Measurements from ENCODE around the gene PTPRD. TPM values are rescaled to one million over a fixed set of nuclear protein-coding genes. Genes with fewer than 3 reads are reported as not detected.

PTPRD gene
- total RNA-seq, 1 donor from 2014 or later: 197 TPM

GRCh38 chr9:10548348-10548747, 64.5 kb downstream of the PTPRD start:
- Mint-ChIP-seq H3K27me3 (no peaks in the 10 kb centered on the region), H3K9me3 (no peaks in the 10 kb centered on the region), H3K4me3 (no peak overlapping the region), H3K4me1 (ENCODE audit: unreplicated experiment) (no peaks in the 10 kb centered on the region), H3K36me3 (no peaks in the 10 kb centered on the region), H3K27ac (no peak overlapping the region)
- TF ChIP-seq CTCF (conservative IDR thresholded peaks at IDR 0.05): no peak
- no peak for DNase-seq (ENCODE audit: extremely low spot score, unreplicated experiment)

GRCh38 chr9:10538073-10538472, 74.7 kb downstream of the PTPRD start:
- Mint-ChIP-seq H3K9me3 (no peaks in the 10 kb centered on the region), H3K27ac (no peak overlapping the region), H3K36me3 (no peaks in the 10 kb centered on the region)

GRCh38 chr9:10534850-10535249, 78.0 kb downstream of the PTPRD start:
- no peaks in the 10 kb centered on the region for H3K27me3 Mint-ChIP-seq
- DNase-seq (ENCODE audit: extremely low spot score, unreplicated experiment): no peak
- H3K4me1 Mint-ChIP-seq (ENCODE audit: unreplicated experiment): no peaks in the 10 kb centered on the region
- no peak overlapping the region for H3K4me3 Mint-ChIP-seq
- H3K36me3 Mint-ChIP-seq: no peaks in the 10 kb centered on the region
- no peak for TF ChIP-seq CTCF (conservative IDR thresholded peaks at IDR 0.05)
- H3K27ac Mint-ChIP-seq: no peak overlapping the region
- no peaks in the 10 kb centered on the region for H3K9me3 Mint-ChIP-seq

More at GRCh38 chr9:10538073-10538472, 74.7 kb downstream of the PTPRD start:
- Mint-ChIP-seq H3K27me3 (no peaks in the 10 kb centered on the region), H3K4me1 (ENCODE audit: unreplicated experiment) (no peaks in the 10 kb centered on the region), H3K4me3 (no peak overlapping the region)
- no peak for DNase-seq (ENCODE audit: extremely low spot score, unreplicated experiment)
- TF ChIP-seq CTCF (conservative IDR thresholded peaks at IDR 0.05): no peak

- H3K36me3 Mint-ChIP-seq: no peaks in the 10 kb centered on the region
- H3K9me3 Mint-ChIP-seq: no peaks in the 10 kb centered on the region
Measured at GRCh38 chr9:10525972-10526371, 86.8 kb downstream of the PTPRD start.

GRCh38 chr9:10523164-10523563, 89.6 kb downstream of the PTPRD start:
- H3K36me3 Mint-ChIP-seq: no peaks in the 10 kb centered on the region
- no peak for DNase-seq (ENCODE audit: extremely low spot score, unreplicated experiment)
- H3K27me3 Mint-ChIP-seq: no peaks in the 10 kb centered on the region
- no peak for TF ChIP-seq CTCF (conservative IDR thresholded peaks at IDR 0.05)
- H3K4me3 Mint-ChIP-seq: no peak overlapping the region
- no peaks in the 10 kb centered on the region for H3K4me1 Mint-ChIP-seq (ENCODE audit: unreplicated experiment)
- H3K27ac Mint-ChIP-seq: no peak overlapping the region
- H3K9me3 Mint-ChIP-seq: no peaks in the 10 kb centered on the region

More at GRCh38 chr9:10525972-10526371, 86.8 kb downstream of the PTPRD start:
- TF ChIP-seq CTCF (conservative IDR thresholded peaks at IDR 0.05): peak; percentile 37
- Mint-ChIP-seq H3K27ac (no peak overlapping the region), H3K4me3 (no peak overlapping the region), H3K4me1 (ENCODE audit: unreplicated experiment) (no peaks in the 10 kb centered on the region), H3K27me3 (no peaks in the 10 kb centered on the region)
- DNase-seq (ENCODE audit: extremely low spot score, unreplicated experiment): no peak

- no peaks in the 10 kb centered on the region for H3K4me1 Mint-ChIP-seq (ENCODE audit: unreplicated experiment)
- H3K27me3 Mint-ChIP-seq: no peaks in the 10 kb centered on the region
- no peak overlapping the region for H3K4me3 Mint-ChIP-seq
- H3K36me3 Mint-ChIP-seq: no peaks in the 10 kb centered on the region
- no peak overlapping the region for H3K27ac Mint-ChIP-seq
- H3K9me3 Mint-ChIP-seq: peaks cover 4% of the 10 kb centered on the region
- no peak for TF ChIP-seq CTCF (conservative IDR thresholded peaks at IDR 0.05)
- DNase-seq (ENCODE audit: extremely low spot score, unreplicated experiment): no peak
Measured at GRCh38 chr9:10512144-10512543, 100.7 kb downstream of the PTPRD start.
